Right renal cortex interstitium (tissue), 3 donors: Measurements from ENCODE around the gene RASGRP3. TPM values are rescaled to one million over a fixed set of nuclear protein-coding genes. Genes with fewer than 3 reads are reported as not detected.
A peak's percentile ranks its signal among the peaks of the same experiment; 100 is the strongest.
"Not testable (repeated sequence)": the region's sequence is repeated elsewhere in the genome, so short reads cannot be mapped to it uniquely, and the experiment has no call there.

ENCODE experiments used
- DNase-seq, 3 donors: peaks; one replicate each; pipeline ENCODE4 v3.0.0-alpha.2; 2013; ENCODE audit warnings: low read depth in 3 of 3, low spot score in 2 of 3
- polyA plus RNA-seq, 3 donors: library from polyadenylated mRNA; unstranded; fragments of 120-200 nt; gene quantifications; one replicate each; pipeline ENCODE4 v1.2.1, GENCODE V29; 2013; ENCODE audit not compliant: insufficient read length in 3 of 3

RASGRP3 gene
- 10 to 100 TPM; 19.5 to 25.1 (median 24.8) TPM for polyA plus RNA-seq

- peak; percentile 68 to 69 (median 68) for DNase-seq
These were observed at the start of gene RASGRP3 for GRCh38 chr2:33476131-33476792. Gene RASGRP3 (plus strand): TSS chr2:33476649. CDS start chr2:33515137, 38,488 bp downstream.

GRCh38 chr2:33426666-33427231 lies 49.7 kb upstream of the RASGRP3 start:
- no peak for DNase-seq

GRCh38 chr2:33430077-33430476 lies 46.4 kb upstream of the RASGRP3 start:
- DNase-seq = peak in 2 of 3 donors; percentile 36 to 45

GRCh38 chr2:33430856-33431255 lies 45.6 kb upstream of the RASGRP3 start:
- no peak for DNase-seq

- no peak for DNase-seq
These were observed 43.6 kb upstream of the RASGRP3 start for GRCh38 chr2:33432871-33433270.

GRCh38 chr2:33433279-33434235 lies 42.9 kb upstream of the RASGRP3 start:
- DNase-seq = no peak

GRCh38 chr2:33435518-33435917 lies 40.9 kb upstream of the RASGRP3 start:
- DNase-seq = no peak

- DNase-seq = no peak
These were observed 40.4 kb upstream of the RASGRP3 start for GRCh38 chr2:33436083-33436482.

GRCh38 chr2:33437297-33437696 lies 39.2 kb upstream of the RASGRP3 start:
- DNase-seq = no peak

GRCh38 chr2:33437815-33438214 lies 38.6 kb upstream of the RASGRP3 start:
- no peak for DNase-seq

- no peak for DNase-seq
These were observed 35.1 kb upstream of the RASGRP3 start for GRCh38 chr2:33441235-33441810.

GRCh38 chr2:33442052-33442451 lies 34.4 kb upstream of the RASGRP3 start:
- not testable (repeated sequence) for DNase-seq

- no peak for DNase-seq
These were observed 33.8 kb upstream of the RASGRP3 start for GRCh38 chr2:33442528-33443079.

- DNase-seq = no peak
These were observed 33.1 kb upstream of the RASGRP3 start for GRCh38 chr2:33443274-33443829.

GRCh38 chr2:33444967-33445366 lies 31.5 kb upstream of the RASGRP3 start:
- DNase-seq = no peak

- no peak for DNase-seq
These were observed 28.1 kb upstream of the RASGRP3 start for GRCh38 chr2:33448220-33448899.

- no peak for DNase-seq
These were observed 25.2 kb upstream of the RASGRP3 start for GRCh38 chr2:33451214-33451613.

GRCh38 chr2:33451825-33452224 lies 24.6 kb upstream of the RASGRP3 start:
- no peak for DNase-seq

GRCh38 chr2:33452545-33452944 lies 23.9 kb upstream of the RASGRP3 start:
- no peak for DNase-seq
